CD4-positive, alpha-beta memory T cell (primary cell): ENCODE measurements around the gene TBC1D3H. TPM values are rescaled to one million over a fixed set of nuclear protein-coding genes. Genes with fewer than 3 reads are reported as not detected.

Experiments
- polyA plus RNA-seq, 2 donors: library from polyadenylated mRNA; unstranded; fragments of 300-500 nt; fragmentation: Illumina TruSeq; gene quantifications; one replicate each; pipeline ENCODE4 v1.2.3, GENCODE V29; 2021
- total RNA-seq, 2 experiments: library from RNA; stranded (reverse); gene quantifications; one replicate each; pipeline ENCODE4 v1.2.3, GENCODE V29; 2021

Gene TBC1D3H
- total and polyA plus RNA-seq, 4 experiments from 2014 or later, result not detected

Other genes with a start within 250 kb of the TBC1D3H start
- gene TBC1D3B, start 211.8 kb downstream of the TBC1D3H start, total RNA-seq, result 10 to 100 TPM; 11.5 to 18.0 TPM
- gene TBC1D3B, start 211.8 kb downstream of the TBC1D3H start, polyA plus RNA-seq, result not detected
- gene CCL3L1, start 191.7 kb downstream of the TBC1D3H start, total RNA-seq, result 1 to 10 TPM in 1 of 2 experiments, under 1 TPM in 1; 0.89 to 2.2 TPM
- gene CCL3L1, start 191.7 kb downstream of the TBC1D3H start, polyA plus RNA-seq, result not detected
- gene CCL4L2, start 177.4 kb downstream of the TBC1D3H start, total RNA-seq, result 1 to 10 TPM in 1 of 2 experiments, not detected in 1; 1.1 TPM
- not detected for gene CCL4L2, start 177.4 kb downstream of the TBC1D3H start, polyA plus RNA-seq
- 1 to 10 TPM in 1 of 2 experiments, under 1 TPM in 1; 0.91 to 1.3 TPM for gene TBC1D3I, start 123.9 kb downstream of the TBC1D3H start, total RNA-seq
- gene TBC1D3I, start 123.9 kb downstream of the TBC1D3H start, polyA plus RNA-seq, result not detected
- not detected for gene TBC1D3G, start 64.6 kb downstream of the TBC1D3H start, total RNA-seq
- not detected for gene TBC1D3G, start 64.6 kb downstream of the TBC1D3H start, polyA plus RNA-seq
- gene ZNHIT3, start 98.2 kb upstream of the TBC1D3H start, total RNA-seq, result 10 to 100 TPM; 66.6 to 68.3 TPM
- gene ZNHIT3, start 98.2 kb upstream of the TBC1D3H start, polyA plus RNA-seq, result 10 to 100 TPM; 87.6 to 94.6 TPM
- gene MYO19, start 146.4 kb upstream of the TBC1D3H start, total RNA-seq, result 10 to 100 TPM; 79.2 to 85.8 TPM
- gene MYO19, start 146.4 kb upstream of the TBC1D3H start, polyA plus RNA-seq, result 1 to 10 TPM; 4.7 to 7.4 TPM
- 1 to 10 TPM; 4.7 to 5.1 TPM for gene PIGW, start 146.6 kb upstream of the TBC1D3H start, total RNA-seq
- gene PIGW, start 146.6 kb upstream of the TBC1D3H start, polyA plus RNA-seq, result 10 to 100 TPM in 1 of 2 donors, 1 to 10 TPM in 1; 5.3 to 14.2 TPM
- gene GGNBP2, start 156.5 kb upstream of the TBC1D3H start, total RNA-seq, result 100 to 1,000 TPM; 140 to 143 TPM
- 10 to 100 TPM; 45.5 to 85.3 TPM for gene GGNBP2, start 156.5 kb upstream of the TBC1D3H start, polyA plus RNA-seq
- gene DHRS11, start 203.4 kb upstream of the TBC1D3H start, total RNA-seq, result 1 to 10 TPM; 7.2 to 7.8 TPM
- gene DHRS11, start 203.4 kb upstream of the TBC1D3H start, polyA plus RNA-seq, result 1 to 10 TPM; 3.6 to 4.0 TPM
- gene MRM1, start 213.1 kb upstream of the TBC1D3H start, total RNA-seq, result 10 to 100 TPM; 11.8 to 13.3 TPM
- 1 to 10 TPM; 1.7 to 4.4 TPM for gene MRM1, start 213.1 kb upstream of the TBC1D3H start, polyA plus RNA-seq